Measurements from ENCODE around the gene SLC51B.
A peak's percentile ranks its signal among the peaks of the same experiment; 100 is the strongest.
"Not testable (repeated sequence)": the region's sequence is repeated elsewhere in the genome, so short reads cannot be mapped to it uniquely, and the experiment has no call there.

SLC51B gene

GRCh38 chr15:65044724-65045481 is at the start of gene SLC51B:
TSS of gene SLC51B (plus strand) at chr15:65045387. CDS start at chr15:65050005, 4,618 bp downstream.
- in situ Hi-C loops (cut with HindIII; ENCODE audit: low sequenced_read_pairs): no loop called here
- DNase-seq (ENCODE audit: low read depth): no peak
- no peak for TF ChIP-seq CTCF (IDR thresholded peaks at IDR 0.05; ENCODE audit: low read depth, low read length, missing control alignments)
- no peak within 1 kb of the TSS for H3K4me3 ChIP-seq (ENCODE audit: low read depth, low read length)

- no peak for TF ChIP-seq CTCF (IDR thresholded peaks at IDR 0.05; ENCODE audit: low read depth, low read length, missing control alignments)
- in situ Hi-C loops (cut with HindIII; ENCODE audit: low sequenced_read_pairs): no loop called here
- H3K4me3 ChIP-seq (ENCODE audit: low read depth, low read length): no peak overlapping the region
- no peak for DNase-seq (ENCODE audit: low read depth)
Measured at GRCh38 chr15:64997066-64997465, 48.1 kb upstream of the SLC51B start.

GRCh38 chr15:64997745-64998375 is 47.3 kb upstream of the SLC51B start:
- TF ChIP-seq CTCF (IDR thresholded peaks at IDR 0.05; ENCODE audit: low read depth, low read length, missing control alignments): no peak
- in situ Hi-C loops (cut with HindIII; ENCODE audit: low sequenced_read_pairs): no loop called here
- no peak overlapping the region for H3K4me3 ChIP-seq (ENCODE audit: low read depth, low read length)
- no peak for DNase-seq (ENCODE audit: low read depth)

GRCh38 chr15:65004993-65005392 is 40.2 kb upstream of the SLC51B start:
- TF ChIP-seq CTCF (IDR thresholded peaks at IDR 0.05; ENCODE audit: low read depth, low read length, missing control alignments): no peak
- H3K4me3 ChIP-seq (ENCODE audit: low read depth, low read length): no peak overlapping the region
- no peak for DNase-seq (ENCODE audit: low read depth)
- in situ Hi-C loops (cut with HindIII; ENCODE audit: low sequenced_read_pairs): no loop called here

GRCh38 chr15:65006876-65007275 is 38.3 kb upstream of the SLC51B start:
- no peak for DNase-seq (ENCODE audit: low read depth)
- no peak overlapping the region for H3K4me3 ChIP-seq (ENCODE audit: low read depth, low read length)
- no peak for TF ChIP-seq CTCF (IDR thresholded peaks at IDR 0.05; ENCODE audit: low read depth, low read length, missing control alignments)
- in situ Hi-C loops (cut with HindIII; ENCODE audit: low sequenced_read_pairs): no loop called here

- no peak overlapping the region for H3K4me3 ChIP-seq (ENCODE audit: low read depth, low read length)
- in situ Hi-C loops (cut with HindIII; ENCODE audit: low sequenced_read_pairs): no loop called here
- DNase-seq (ENCODE audit: low read depth): no peak
- TF ChIP-seq CTCF (IDR thresholded peaks at IDR 0.05; ENCODE audit: low read depth, low read length, missing control alignments): peak; percentile 29
Measured at GRCh38 chr15:65008983-65009382, 36.2 kb upstream of the SLC51B start.

- H3K4me3 ChIP-seq (ENCODE audit: low read depth, low read length); DNase-seq (ENCODE audit: low read depth); in situ Hi-C loops (cut with HindIII; ENCODE audit: low sequenced_read_pairs): not testable (repeated sequence)
Measured at GRCh38 chr15:65011198-65011597, 34.0 kb upstream of the SLC51B start.
